KMS-11 (cell line): ENCODE results near the gene ACY1.

Experiments
- H2AFZ ChIP-seq: fragments of 200-600 bp; sonication (generic); 2 replicates; pipeline ENCODE4 v1.6.1; 2016; ENCODE audit warnings: antibody characterized with exemption, mixed run types, low read depth
- H3K27ac ChIP-seq: fragments of 200-600 bp; sonication (generic); 2 replicates; pipeline ENCODE4 v1.6.1; 2016; ENCODE audit warnings: mild to moderate bottlenecking, mixed run types
- H3K27me3 ChIP-seq: fragments of 200-600 bp; sonication (generic); 2 replicates; pipeline ENCODE4 v1.6.1; 2017; ENCODE audit warnings: mild to moderate bottlenecking, low read depth, mixed run types, moderate library complexity; ENCODE audit not compliant: insufficient read depth
- H3K36me3 ChIP-seq: fragments of 200-600 bp; sonication (generic); 2 replicates; pipeline ENCODE4 v1.6.1; 2017; ENCODE audit warnings: mild to moderate bottlenecking, mixed run types; ENCODE audit not compliant: insufficient read depth
- H3K4me1 ChIP-seq: fragments of 200-600 bp; sonication (generic); 2 replicates; pipeline ENCODE4 v1.6.1; 2016; ENCODE audit warnings: mild to moderate bottlenecking, low read depth, mixed run types; ENCODE audit not compliant: poor library complexity, severe bottlenecking
- H3K4me2 ChIP-seq: fragments of 200-600 bp; sonication (generic); 2 replicates; pipeline ENCODE4 v1.7.0; 2016; ENCODE audit warnings: mild to moderate bottlenecking, mixed run types
- H3K4me3 ChIP-seq: fragments of 200-600 bp; sonication (generic); IDR thresholded peaks from 2 replicates; pipeline ENCODE4 v1.6.1; 2017; ENCODE audit warnings: low read depth, low read length, mixed read lengths; ENCODE audit not compliant: insufficient read depth
- H3K79me2 ChIP-seq: fragments of 200-600 bp; sonication (generic); 2 replicates; pipeline ENCODE4 v1.6.1; 2016; ENCODE audit warnings: low read depth, mixed run types; ENCODE audit not compliant: insufficient read depth
- H3K9ac ChIP-seq: fragments of 200-600 bp; sonication (generic); 2 replicates; pipeline ENCODE4 v1.6.1; 2016; ENCODE audit warnings: mild to moderate bottlenecking, mixed run types
- H4K20me1 ChIP-seq: fragments of 200-600 bp; sonication (generic); 2 replicates; pipeline ENCODE4 v1.6.1; 2016; ENCODE audit warnings: mild to moderate bottlenecking, mixed run types; ENCODE audit not compliant: insufficient read depth
- CTCF ChIP-seq: fragments of 200-600 bp; sonication (generic); conservative IDR thresholded peaks from 2 replicates; pipeline ENCODE4 v1.6.1; 2017; ENCODE audit warnings: low read depth, mild to moderate bottlenecking, antibody characterized with exemption, low read length, moderate library complexity, mixed read lengths

ACY1 gene

GRCh38 chr3:51958603-51959521, 24.5 kb upstream of the ACY1 start:
- Histone ChIP-seq H3K36me3 (no peaks in the 10 kb centered on the region), H3K4me3 (no peak overlapping the region), H3K27ac (no peak overlapping the region), H4K20me1 (no peaks in the 10 kb centered on the region), H2AFZ (no peak overlapping the region), H3K4me1 (no peaks in the 10 kb centered on the region), H3K9ac (no peak overlapping the region), H3K27me3 (no peaks in the 10 kb centered on the region; the same call in 1 of the 2 replicates), H3K79me2 (no peaks in the 10 kb centered on the region), H3K4me2 (no peak overlapping the region)
- TF ChIP-seq CTCF, result no peak

GRCh38 chr3:51959651-51960050, 23.7 kb upstream of the ACY1 start:
- Histone ChIP-seq H3K79me2 (no peaks in the 10 kb centered on the region), H3K27ac (no peak overlapping the region), H3K36me3 (no peaks in the 10 kb centered on the region), H3K9ac (no peak overlapping the region), H3K4me2 (no peak overlapping the region), H2AFZ (no peak overlapping the region), H3K4me3 (no peak overlapping the region), H3K27me3 (no peaks in the 10 kb centered on the region; the same call in 1 of the 2 replicates), H4K20me1 (no peaks in the 10 kb centered on the region), H3K4me1 (no peaks in the 10 kb centered on the region)
- no peak for TF ChIP-seq CTCF

- no peak overlapping the region for H3K27ac ChIP-seq
- H3K36me3 ChIP-seq, result no peaks in the 10 kb centered on the region
- no peak for TF ChIP-seq CTCF
- H3K9ac ChIP-seq, result no peak overlapping the region
- H2AFZ ChIP-seq, result no peak overlapping the region
- no peak overlapping the region for H3K4me3 ChIP-seq
- no peak overlapping the region for H3K4me2 ChIP-seq
- no peaks in the 10 kb centered on the region for H3K4me1 ChIP-seq
- no peaks in the 10 kb centered on the region for H3K27me3 ChIP-seq
- H4K20me1 ChIP-seq, result no peaks in the 10 kb centered on the region
- no peaks in the 10 kb centered on the region for H3K79me2 ChIP-seq
These were observed 22.9 kb upstream of the ACY1 start for GRCh38 chr3:51960386-51960785.

GRCh38 chr3:51961011-51961410, 22.3 kb upstream of the ACY1 start:
- H4K20me1 ChIP-seq, result no peaks in the 10 kb centered on the region
- no peaks in the 10 kb centered on the region for H3K36me3 ChIP-seq
- H3K27ac ChIP-seq, result no peak overlapping the region
- no peak for TF ChIP-seq CTCF
- H3K4me3 ChIP-seq, result no peak overlapping the region
- H3K79me2 ChIP-seq, result no peaks in the 10 kb centered on the region
- H2AFZ ChIP-seq, result no peak overlapping the region
- H3K4me2 ChIP-seq, result no peak overlapping the region
- H3K27me3 ChIP-seq, result no peaks in the 10 kb centered on the region
- H3K4me1 ChIP-seq, result no peaks in the 10 kb centered on the region
- no peak overlapping the region for H3K9ac ChIP-seq
